ENCODE data around the gene BPI. TPM values are rescaled to one million over a fixed set of nuclear protein-coding genes. Genes with fewer than 3 reads are reported as not detected.
A peak's percentile ranks its signal among the peaks of the same experiment; 100 is the strongest.
"Not testable (repeated sequence)": the region's sequence is repeated elsewhere in the genome, so short reads cannot be mapped to it uniquely, and the experiment has no call there.

The BPI gene
- polyA plus RNA-seq (ENCODE audit: insufficient read length in 4 of 4), result 1 to 10 TPM in 1 of 4 donors, under 1 TPM in 2, not detected in 1; 0.38 to 1.5 (median 0.74) TPM

DNA sequence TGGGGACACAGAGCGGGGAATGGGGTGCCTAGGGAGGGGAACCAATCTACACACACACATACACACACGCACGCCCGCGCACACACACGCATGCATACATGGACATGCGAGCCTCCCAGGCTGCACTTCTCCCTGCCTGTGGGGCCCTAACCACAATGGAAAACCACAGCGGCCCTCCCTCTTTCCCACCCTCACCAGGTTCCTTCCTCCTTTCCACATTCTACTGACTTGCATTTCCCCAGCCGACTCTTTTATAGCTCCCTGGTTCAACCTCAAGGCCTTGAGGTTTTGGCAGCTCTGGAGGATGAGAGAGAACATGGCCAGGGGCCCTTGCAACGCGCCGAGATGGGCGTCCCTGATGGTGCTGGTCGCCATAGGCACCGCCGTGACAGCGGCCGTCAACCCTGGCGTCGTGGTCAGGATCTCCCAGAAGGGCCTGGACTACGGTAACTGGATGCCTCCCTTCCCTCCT lies at the start of gene BPI:
BPI (plus strand) TSS at position 249 of the 472 bp plus-strand sequence; CDS start at position 317, 68 bp downstream.
- DNase-seq (ENCODE audit: low read depth in 4 of 4, low spot score in 2 of 4), result no peak

DNA sequence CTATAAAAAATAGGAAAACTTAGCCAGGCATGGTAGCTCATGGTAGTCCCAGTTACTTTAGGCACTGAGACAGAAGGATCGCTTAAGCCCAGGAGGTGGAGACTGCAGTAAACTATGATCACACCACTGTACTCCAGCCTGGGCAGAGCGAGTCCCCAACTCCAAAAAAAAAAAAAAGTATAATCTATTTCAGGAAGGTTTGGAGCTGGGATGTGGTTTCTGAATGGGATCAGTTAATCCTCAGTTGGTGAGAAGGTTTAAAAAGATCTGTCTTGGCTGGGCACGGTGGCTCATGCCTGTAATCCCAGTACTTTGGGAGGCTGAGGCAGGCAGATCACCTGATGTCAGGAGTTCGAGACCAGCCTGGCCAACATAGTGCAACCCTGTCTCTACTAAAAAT lies 49.3 kb upstream of the BPI start:
- not testable (repeated sequence) for DNase-seq (ENCODE audit: low read depth in 4 of 4, low spot score in 2 of 4)

DNA sequence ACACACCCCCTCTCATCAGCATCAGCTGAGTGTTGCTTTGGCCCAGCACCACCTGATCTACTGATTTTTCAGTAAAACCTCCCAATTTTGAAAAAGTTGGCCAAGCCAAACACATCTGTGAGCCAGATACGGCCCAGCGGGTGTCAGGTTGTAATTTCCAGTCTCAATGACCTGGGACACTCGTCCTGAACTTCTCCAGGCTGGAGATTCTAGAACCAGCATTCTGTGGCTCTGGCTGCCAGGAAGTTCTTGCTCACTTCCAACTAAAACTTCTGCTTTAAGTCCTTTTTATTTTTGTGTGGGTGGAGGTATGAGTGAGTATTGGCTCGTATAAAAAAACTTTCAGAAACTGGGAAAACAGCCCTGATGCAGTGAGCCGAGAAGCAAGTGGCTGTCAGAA lies 48.6 kb upstream of the BPI start:
- DNase-seq (ENCODE audit: low read depth in 4 of 4, low spot score in 2 of 4), result no peak

DNA sequence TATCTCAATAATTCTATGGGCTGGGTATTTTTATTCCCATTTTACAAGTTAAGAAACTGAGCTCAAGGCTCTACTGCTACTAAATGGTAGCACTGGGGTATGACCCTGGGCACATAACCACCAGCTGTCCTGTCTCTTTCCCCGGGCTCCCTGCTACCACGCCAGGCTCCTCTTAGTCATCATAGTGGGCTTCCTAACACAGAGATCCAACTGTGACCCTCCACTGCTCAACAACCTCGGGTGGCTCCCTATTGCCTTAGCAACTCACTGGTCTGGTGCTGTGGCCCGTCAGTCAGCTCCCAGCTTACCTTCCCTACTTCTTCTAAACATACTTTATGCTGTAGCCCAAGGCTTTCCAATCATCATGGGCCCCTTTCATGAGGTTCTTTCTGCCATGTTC lies 47.9 kb upstream of the BPI start:
- no peak for DNase-seq (ENCODE audit: low read depth in 4 of 4, low spot score in 2 of 4)

DNA sequence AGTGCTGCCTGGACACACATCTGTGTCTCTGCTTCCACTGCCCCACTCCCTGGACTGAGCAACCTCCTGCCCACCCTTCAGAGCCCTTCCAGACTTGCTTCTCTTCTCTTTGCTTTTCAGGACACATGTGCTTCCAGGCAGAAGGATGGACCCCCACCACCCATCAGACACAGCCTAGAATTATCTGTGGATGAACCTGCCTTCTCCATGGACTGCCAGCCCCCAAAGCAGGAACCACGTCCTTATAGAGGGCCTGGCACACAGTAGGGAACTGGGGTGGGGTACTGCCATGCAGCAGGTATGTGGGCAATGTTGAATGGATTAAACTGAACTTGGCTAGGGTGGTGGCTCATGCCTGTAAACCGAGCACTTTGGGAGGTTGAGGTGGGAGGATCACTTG lies 47.0 kb upstream of the BPI start:
- DNase-seq (ENCODE audit: low read depth in 4 of 4, low spot score in 2 of 4), result no peak

DNA sequence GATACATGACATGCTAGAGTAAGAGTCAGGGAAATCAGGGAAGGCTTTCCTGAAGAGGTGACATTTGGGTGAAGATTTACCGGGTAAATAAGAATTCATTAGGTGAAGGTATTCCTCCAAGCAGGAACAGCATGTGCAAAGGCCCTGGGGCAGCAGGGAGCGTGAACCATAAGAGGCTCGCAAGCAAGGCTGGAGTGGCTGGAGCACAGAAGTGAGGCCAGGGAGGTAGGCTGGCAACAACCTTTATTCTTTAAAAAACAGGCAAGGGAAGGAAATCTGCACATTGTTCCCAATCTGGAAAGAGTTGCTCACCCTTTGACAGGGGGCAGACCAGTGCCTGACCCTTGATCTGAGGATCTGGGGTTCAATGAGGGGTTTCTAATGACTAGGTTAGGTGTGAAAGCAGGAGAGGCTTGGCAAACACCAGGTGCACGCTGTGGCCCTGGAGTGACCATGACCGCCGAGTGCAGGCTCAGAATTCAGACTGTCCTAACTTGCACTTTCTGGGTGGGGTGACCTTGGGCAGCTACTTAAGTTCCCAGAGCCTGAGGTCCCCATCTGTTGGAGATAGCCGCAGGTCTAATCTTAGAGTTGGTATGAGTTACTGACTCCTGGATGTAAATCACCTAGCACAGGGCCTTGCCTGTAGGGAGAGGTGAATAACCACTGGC lies 45.3 kb upstream of the BPI start:
- no peak for DNase-seq (ENCODE audit: low read depth in 4 of 4, low spot score in 2 of 4)

DNA sequence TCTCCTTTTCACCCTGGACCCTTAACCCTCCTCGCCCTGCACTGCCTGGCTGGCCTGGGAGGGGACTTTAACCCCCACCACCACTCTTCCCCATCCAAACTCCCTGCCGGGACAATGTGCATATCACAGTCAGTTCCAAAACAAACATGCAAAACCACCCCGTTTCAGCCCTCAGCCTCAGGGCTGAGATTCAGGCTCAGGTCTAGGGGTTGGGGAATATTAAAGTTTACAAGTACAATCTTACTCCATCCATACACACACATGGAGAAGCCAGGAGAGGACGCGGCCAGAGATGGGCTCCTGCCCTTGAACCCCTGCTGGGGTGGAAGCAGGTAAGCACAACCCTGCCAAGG lies 44.0 kb upstream of the BPI start:
- no peak for DNase-seq (ENCODE audit: low read depth in 4 of 4, low spot score in 2 of 4)

DNA sequence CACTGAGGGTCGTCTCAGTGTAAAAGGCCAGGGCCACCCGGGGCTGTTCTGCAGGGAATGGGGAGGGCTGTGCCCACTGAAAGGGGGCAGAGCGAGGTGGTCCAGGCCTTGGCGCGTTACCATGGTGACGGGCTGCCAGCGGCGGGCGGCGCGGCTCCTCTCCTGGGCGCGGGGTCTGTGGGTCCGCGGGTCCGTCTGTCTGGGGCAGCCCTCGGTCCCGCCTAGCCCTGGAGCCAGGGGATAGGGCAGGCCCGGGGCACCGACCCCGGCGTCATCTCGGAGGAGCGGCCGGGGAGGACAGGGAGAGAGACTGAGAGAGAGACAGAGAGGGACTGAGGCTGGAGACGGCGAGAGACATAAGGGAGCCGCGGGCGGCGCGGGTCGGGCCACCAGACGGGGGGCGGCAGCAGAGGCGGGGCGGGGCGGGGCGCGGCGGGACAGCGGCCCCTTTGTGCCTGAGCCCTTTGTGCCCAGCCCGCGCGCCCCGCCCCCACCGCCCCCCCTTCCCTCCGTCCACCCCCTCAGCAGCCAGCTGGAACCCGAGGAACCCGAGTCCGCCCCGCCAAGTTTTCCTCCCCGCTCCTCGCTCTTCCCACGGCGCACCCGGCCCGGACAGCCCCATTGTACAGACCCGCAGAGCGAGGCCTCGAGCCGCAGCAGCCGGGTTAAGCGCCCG lies 43.4 kb upstream of the BPI start, which contains the start of gene KIAA1755:
KIAA1755 (minus strand) TSS at position 358 of the 676 bp plus-strand sequence; CDS start at position 123, 235 bp downstream.
- no peak for DNase-seq (ENCODE audit: low read depth in 4 of 4, low spot score in 2 of 4)

DNA sequence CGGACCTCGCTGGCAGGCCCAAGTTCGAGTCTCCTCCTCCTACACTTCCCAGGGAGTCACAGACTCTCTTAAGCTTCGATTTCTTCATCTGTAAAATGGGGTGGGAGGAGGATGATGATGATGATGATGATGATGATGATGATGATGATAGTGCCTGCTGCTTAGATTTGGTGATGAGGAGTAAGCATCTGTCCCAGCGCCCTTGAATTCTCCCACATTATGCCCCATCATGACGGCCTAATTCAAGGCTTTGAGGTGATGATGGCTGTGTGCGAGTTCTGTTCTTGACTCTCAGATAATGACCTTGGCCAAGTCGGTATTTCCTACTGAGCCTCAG lies 42.9 kb upstream of the BPI start:
- DNase-seq (ENCODE audit: low read depth in 4 of 4, low spot score in 2 of 4), result no peak

DNA sequence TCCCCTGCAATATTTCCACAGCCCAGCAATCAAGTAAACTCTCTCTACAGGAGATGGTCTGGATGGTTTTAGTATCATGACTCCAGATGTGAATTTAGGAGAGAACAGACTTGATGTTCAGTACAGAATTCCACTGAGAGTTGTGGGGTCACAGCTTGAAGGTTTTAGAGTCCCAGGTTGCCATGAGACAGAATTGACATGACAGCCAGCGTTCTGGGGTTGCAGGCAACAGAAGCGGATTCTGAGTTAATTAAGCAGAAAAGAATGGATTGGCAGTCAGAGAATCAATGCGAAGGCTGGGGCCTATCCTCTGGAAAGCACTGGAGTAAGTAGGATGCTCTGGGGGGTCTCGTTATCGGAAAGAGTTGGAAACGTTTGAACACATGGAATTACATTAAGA lies 41.0 kb upstream of the BPI start:
- DNase-seq (ENCODE audit: low read depth in 4 of 4, low spot score in 2 of 4), result no peak

DNA sequence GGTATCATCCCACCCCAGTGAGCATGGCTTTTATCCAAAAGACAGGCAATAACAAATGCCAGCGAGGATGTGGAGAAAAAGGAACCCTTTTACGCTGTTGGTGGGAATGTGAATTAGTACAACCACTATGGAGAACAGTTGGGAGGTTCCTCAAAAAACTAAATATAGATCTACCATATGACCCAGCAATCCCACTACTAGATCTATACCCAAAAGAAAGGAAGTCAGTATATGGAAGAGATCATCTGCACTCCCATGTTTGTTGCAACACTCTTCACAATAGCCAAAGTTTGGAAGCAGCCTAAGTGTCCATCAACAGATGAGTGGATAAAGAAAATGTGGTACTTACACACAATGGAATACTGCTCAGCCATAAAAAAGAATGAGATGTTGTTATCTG lies 37.5 kb upstream of the BPI start:
- no peak for DNase-seq (ENCODE audit: low read depth in 4 of 4, low spot score in 2 of 4)

DNA sequence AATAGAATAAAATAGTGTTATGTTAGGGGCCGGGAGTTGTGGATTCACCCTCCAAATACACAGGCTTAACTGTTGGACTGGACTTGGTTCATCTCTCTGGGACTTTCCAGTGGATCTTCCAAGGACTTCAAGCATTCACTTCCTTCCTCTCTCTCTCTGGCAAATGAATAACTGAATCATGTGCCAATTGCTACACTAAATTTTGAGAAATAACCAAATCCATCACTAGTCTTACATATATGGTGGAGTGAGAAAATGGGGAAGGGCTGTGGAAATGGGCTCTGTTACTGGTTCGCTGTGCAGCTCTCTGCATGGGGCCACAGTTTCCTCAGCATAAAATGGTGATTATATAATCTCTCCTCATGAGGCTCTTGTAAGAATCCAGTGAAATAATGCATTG lies 36.7 kb upstream of the BPI start:
- no peak for DNase-seq (ENCODE audit: low read depth in 4 of 4, low spot score in 2 of 4)

DNA sequence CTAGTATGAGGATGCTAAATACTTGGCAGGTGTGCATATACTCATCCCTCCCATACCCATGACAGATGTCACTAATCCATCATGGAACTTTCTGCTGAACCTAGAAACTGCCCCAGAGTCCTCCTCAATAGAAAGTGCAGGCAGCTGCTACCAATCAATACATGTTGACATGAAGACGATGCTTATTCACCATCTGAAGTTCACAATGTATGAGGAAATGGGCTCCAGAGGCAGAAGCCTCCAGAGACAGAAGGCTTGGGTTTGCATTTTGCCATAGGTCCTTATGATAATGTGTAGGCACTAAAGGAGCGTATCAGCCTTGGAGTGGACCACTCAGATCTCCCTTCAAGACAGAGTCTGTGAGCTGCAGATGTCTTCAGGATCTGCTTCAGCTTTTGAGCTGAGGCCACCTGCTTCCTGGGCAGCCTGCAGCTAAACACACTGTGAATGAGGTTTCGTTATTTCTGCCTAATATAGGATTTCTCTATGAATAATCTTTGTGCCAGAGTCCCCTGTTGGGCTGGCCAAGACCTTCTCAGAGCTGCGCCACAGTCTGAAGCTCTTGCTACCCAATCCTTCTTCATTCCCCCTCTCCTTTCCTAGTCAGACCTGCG lies 35.9 kb upstream of the BPI start:
- no peak for DNase-seq (ENCODE audit: low read depth in 4 of 4, low spot score in 2 of 4)

DNA sequence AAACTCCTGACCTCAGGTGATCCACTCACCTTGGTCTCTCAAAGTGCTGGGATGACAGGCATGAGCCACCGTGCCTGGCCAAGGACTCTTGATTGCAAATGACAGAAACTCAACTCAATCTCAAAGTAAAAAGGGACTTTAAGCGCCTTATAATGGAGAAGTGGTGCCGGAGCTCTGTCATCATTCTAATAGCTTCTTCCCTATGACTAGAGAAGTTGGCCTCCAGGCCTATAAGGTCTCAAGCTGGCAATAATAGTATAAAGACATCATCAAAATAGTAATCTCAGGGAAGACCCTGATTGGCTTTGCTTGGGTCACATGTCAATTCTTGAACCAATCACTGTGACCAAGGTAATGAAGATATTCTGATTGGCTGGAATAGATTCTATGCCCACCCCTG lies 34.9 kb upstream of the BPI start:
- no peak for DNase-seq (ENCODE audit: low read depth in 4 of 4, low spot score in 2 of 4)

DNA sequence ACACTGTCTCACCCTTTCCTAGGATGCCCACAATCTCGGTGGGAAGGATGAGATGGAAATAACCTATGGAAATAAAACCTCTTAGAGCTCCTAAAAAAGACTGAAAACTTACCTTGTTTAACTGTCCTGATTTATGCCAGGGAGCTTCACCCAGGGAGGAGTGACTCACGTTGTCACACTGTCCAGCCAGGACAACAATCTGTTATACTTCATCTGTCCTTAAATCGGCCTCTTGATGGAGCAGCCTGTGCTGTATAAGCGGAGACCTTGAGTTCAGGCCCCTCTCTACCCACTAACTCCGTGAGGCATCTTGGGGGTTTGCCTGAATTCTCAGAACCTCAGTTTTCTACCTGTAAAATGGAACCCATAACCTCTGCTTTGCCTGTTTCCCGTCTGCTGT lies 34.2 kb upstream of the BPI start:
- DNase-seq (ENCODE audit: low read depth in 4 of 4, low spot score in 2 of 4), result no peak

DNA sequence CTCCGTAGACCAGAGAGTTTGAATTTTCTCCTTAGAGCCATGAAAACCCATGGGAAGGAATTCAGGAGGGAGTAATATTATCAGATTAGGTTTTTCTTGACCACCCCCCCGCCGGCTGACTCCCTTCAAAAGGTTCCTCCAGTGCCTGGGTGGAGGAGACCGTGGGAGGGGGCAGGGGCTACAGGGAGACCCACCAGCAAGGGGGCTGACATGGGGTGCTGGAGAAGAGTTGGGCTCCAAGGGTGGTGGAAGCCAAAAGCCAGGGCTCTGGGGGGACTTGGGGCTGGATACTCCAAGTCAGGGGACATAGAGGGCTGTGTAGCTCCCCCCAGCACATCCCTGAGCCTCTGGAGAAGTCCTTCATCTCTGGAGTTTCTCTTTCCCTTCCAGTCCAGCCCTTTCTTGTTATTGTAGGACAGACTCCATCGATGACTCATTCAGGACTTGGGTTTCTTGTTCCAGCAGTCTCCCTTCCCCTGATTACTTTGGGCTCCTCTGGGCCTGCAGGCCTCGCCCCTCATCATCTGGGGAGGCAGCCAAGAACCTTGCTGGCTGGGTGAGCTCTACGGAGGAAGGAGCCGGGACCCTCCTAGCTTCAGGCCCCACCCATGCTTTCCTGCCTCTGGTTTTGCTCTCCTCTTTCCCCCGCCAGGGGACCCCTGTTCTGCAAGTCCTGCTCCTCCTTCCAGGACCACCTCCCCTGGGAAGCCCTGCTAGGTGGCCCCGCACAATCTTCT lies 32.9 kb upstream of the BPI start:
- peak in 1 of 4 donors; percentile 50 for DNase-seq (ENCODE audit: low read depth in 4 of 4, low spot score in 2 of 4)

DNA sequence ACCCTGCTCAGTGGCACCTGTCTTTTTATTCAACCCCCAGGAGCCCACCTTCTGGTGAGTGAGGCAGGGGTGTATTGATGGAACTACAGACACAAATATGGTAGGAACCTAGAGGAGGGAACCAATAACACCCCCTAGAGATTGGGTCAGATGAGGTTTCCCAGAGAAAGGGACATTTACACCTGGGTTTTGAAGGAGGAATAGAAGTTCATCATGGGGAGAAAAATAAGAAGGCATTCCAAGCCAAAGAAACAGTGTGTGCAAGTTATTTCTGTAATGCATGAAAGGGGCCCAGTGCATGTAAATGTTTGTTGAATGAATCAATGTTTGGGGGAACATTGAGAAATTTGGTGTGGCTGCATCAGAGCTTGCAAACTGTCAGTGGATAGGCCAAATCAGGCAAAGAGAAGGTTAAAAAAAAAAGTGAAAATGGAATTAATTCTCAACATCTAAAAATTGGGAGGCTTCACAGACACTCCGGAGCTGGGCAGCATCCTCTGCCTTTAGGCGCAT lies 32.3 kb upstream of the BPI start:
- DNase-seq (ENCODE audit: low read depth in 4 of 4, low spot score in 2 of 4), result no peak

DNA sequence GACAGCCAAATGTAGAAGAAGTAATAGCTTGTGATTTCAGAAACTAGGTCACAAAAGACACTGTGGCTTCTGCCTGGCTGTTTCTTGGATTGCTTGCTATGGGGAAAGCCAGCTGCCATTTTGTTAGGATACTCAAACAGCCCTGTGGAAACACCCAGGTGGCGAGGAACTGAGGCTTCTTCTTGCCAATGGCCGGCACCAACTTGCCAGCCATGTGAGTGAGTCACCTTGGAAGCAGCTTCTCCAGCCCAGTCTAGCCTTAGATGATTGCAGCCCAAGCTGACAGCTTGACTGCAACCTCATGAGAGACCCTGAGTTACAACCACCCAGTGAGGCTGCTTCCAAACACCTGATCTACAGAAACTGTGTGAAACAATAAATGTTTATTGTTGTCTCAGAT lies 31.6 kb upstream of the BPI start:
- DNase-seq (ENCODE audit: low read depth in 4 of 4, low spot score in 2 of 4), result no peak

DNA sequence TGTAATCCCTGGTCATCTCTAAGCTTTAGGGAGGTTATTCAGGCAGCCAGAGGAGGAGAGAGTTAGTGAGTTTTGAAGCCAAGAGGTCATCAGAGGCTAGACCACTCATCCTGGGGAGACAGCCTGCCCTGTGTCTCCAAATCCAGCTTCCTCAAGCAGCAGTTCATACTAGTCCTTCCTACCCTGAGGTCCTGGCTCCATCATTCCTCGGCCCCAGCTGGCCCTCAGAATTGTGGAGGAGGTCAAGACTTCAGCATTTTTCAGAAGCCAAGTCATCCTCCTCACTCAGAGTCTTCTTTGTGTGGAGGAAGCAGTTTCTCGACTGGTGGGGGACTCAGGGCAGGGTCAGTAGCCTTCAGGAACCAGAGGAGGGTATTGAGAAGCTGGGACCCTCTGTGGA lies 31.0 kb upstream of the BPI start:
- DNase-seq (ENCODE audit: low read depth in 4 of 4, low spot score in 2 of 4), result no peak

DNA sequence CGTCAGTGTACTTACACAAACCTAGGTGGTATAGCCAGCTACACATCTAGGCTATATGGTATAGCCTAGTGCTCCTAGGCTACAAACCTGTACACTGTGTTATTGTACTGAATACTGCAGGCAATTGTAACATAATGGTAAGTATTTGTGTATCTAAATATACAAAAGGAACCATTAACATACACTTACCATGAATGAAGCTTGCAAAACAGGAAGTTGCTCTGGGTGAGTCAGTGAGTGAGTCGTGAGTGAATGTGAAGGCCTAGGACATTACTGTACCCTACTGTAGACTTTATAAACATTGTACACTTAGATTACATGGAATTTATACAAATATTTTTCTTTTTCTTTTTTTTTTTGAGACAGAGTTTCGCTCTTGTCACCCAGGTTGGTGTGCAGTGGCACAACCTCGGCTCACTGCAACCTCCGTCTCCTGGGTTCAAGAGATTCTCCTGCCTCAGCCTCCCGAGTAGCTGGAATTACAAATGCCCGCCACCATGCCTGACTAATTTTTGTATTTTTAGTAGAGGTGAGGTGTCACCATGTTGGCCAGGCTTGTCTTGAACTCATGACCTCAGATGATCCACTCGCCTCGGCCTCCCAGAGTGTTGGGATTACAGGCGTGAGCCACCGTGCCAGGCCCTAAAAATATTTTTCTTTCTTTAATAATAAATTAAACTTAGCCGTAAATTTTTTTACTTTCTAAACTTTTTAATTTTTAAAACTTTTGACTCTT lies 28.0 kb upstream of the BPI start:
- DNase-seq (ENCODE audit: low read depth in 4 of 4, low spot score in 2 of 4), result no peak

Data from left renal cortex interstitium (tissue), 4 donors.